T-helper 9 cell (primary cell): ENCODE results near the gene SELENOV.

Experiments used
- DNase-seq: peaks from one replicate; pipeline ENCODE4 v3.0.0-alpha.2; 2020

The SELENOV gene

GRCh38 chr19:39558624-39559117, 43.7 kb downstream of the SELENOV start:
- no peak for DNase-seq

GRCh38 chr19:39563408-39563807, 48.5 kb downstream of the SELENOV start:
- no peak for DNase-seq

GRCh38 chr19:39566064-39566463, 51.1 kb downstream of the SELENOV start:
- no peak for DNase-seq

- DNase-seq = no peak
Measured at GRCh38 chr19:39568604-39569003, 53.7 kb downstream of the SELENOV start.
